Peyer's patch (tissue), 4 donors: Measurements from ENCODE around the gene NOG. TPM values are rescaled to one million over a fixed set of nuclear protein-coding genes. Genes with fewer than 3 reads are reported as not detected.

ENCODE experiments used
- DNase-seq, 3 donors: peaks; one replicate each; pipeline ENCODE4 v3.0.0-alpha.2; 2017 to 2019
- H3K27ac ChIP-seq, 4 donors: fragments of 200-600 bp; sonication (generic); one replicate each; pipeline ENCODE4 v1.5.1; 2016 to 2019
- H3K27me3 ChIP-seq, 2 donors: fragments of 200-600 bp; sonication (generic); one replicate each; pipeline ENCODE4 v1.5.1; 2019
- H3K36me3 ChIP-seq, 3 donors: fragments of 200-600 bp; sonication (generic); one replicate each; pipeline ENCODE4 v1.5.1; 2016 to 2019
- H3K4me1 ChIP-seq, 4 donors: fragments of 200-600 bp; sonication (generic); one replicate each; pipeline ENCODE4 v1.5.1; 2016 to 2019
- H3K4me3 ChIP-seq, 4 donors: fragments of 200-600 bp; sonication (generic); 1 replicate in 3 of 4; 2 replicates in 1 of 4; pipeline ENCODE4 v1.5.1; 2016 to 2019; ENCODE audit warnings: mild to moderate bottlenecking in 1 of 4
- H3K9me3 ChIP-seq, 4 donors: fragments of 200-600 bp; sonication (generic); one replicate each; pipeline ENCODE4 v1.5.1; 2016 to 2019; ENCODE audit warnings: mild to moderate bottlenecking in 1 of 4
- CTCF ChIP-seq, 6 experiments: fragments of 450-650 bp in 4 of 6; fragments of 200-600 bp in 2 of 6; sonication (generic) in 1 of 6; IDR thresholded peaks; one replicate each; pipeline ENCODE4 v1.5.1; 2017 to 2019; ENCODE audit warnings: antibody characterized with exemption in 6 of 6, mild to moderate bottlenecking in 3 of 6, moderate library complexity in 1 of 6
- POLR2A ChIP-seq, 2 donors: fragments of 450-650 bp; IDR thresholded peaks; one replicate each; pipeline ENCODE4 v1.5.1; 2017; ENCODE audit warnings: antibody characterized with exemption in 2 of 2, mild to moderate bottlenecking in 2 of 2, moderate library complexity in 2 of 2
- total RNA-seq, 4 donors: library from RNA; depleted of rRNA; stranded (reverse); fragments of >200 nt; gene quantifications; one replicate each; pipeline ENCODE4 v1.1.0, GENCODE V29; 2016

The NOG gene
- total RNA-seq, 4 donors from 2014 or later, result 0.40 TPM; not detected in 3

GRCh38 chr17:56629531-56630075 is 36.1 kb downstream of the NOG start:
- Histone ChIP-seq H3K27ac (no peak overlapping the region), H3K9me3 (no peaks in the 10 kb centered on the region), H3K27me3 (no peaks in the 10 kb centered on the region), H3K4me3 (no peak overlapping the region), H3K4me1 (no peaks in the 10 kb centered on the region), H3K36me3 (no peaks in the 10 kb centered on the region)
- no peak for DNase-seq
- TF ChIP-seq CTCF (IDR thresholded peaks at IDR 0.05), result no peak
- no peak for TF ChIP-seq POLR2A (IDR thresholded peaks at IDR 0.05)

- H3K4me3 ChIP-seq, result no peak overlapping the region
- no peak overlapping the region for H3K27ac ChIP-seq
- DNase-seq, result no peak
- no peaks in the 10 kb centered on the region for H3K36me3 ChIP-seq
- no peaks in the 10 kb centered on the region for H3K9me3 ChIP-seq
- TF ChIP-seq POLR2A (IDR thresholded peaks at IDR 0.05) (no peak), CTCF (IDR thresholded peaks at IDR 0.05) (no peak)
- no peaks in the 10 kb centered on the region for H3K27me3 ChIP-seq
- no peaks in the 10 kb centered on the region for H3K4me1 ChIP-seq
These were observed 36.7 kb downstream of the NOG start for GRCh38 chr17:56630202-56630601.

GRCh38 chr17:56633681-56634080 is 40.2 kb downstream of the NOG start:
- no peak for TF ChIP-seq CTCF (IDR thresholded peaks at IDR 0.05)
- no peak for TF ChIP-seq POLR2A (IDR thresholded peaks at IDR 0.05)

GRCh38 chr17:56635641-56636040 is 42.1 kb downstream of the NOG start:
- Histone ChIP-seq H3K4me3 (no peak overlapping the region), H3K4me1 (no peaks in the 10 kb centered on the region), H3K27ac (no peak overlapping the region), H3K36me3 (no peaks in the 10 kb centered on the region), H3K9me3 (no peaks in the 10 kb centered on the region), H3K27me3 (no peaks in the 10 kb centered on the region)
- DNase-seq, result no peak
- TF ChIP-seq CTCF (IDR thresholded peaks at IDR 0.05) (no peak), POLR2A (IDR thresholded peaks at IDR 0.05) (no peak)

More at GRCh38 chr17:56633681-56634080, 40.2 kb downstream of the NOG start:
- Histone ChIP-seq H3K27me3 (no peaks in the 10 kb centered on the region), H3K36me3 (no peaks in the 10 kb centered on the region), H3K27ac (no peak overlapping the region), H3K4me3 (no peak overlapping the region), H3K4me1 (no peaks in the 10 kb centered on the region), H3K9me3 (no peaks in the 10 kb centered on the region)
- no peak for DNase-seq

- no peaks in the 10 kb centered on the region for H3K36me3 ChIP-seq
- H3K4me3 ChIP-seq, result no peak overlapping the region
- H3K27me3 ChIP-seq, result no peaks in the 10 kb centered on the region
- no peak for TF ChIP-seq CTCF (IDR thresholded peaks at IDR 0.05)
- TF ChIP-seq POLR2A (IDR thresholded peaks at IDR 0.05), result no peak
- H3K27ac ChIP-seq, result no peak overlapping the region
- no peaks in the 10 kb centered on the region for H3K9me3 ChIP-seq
- H3K4me1 ChIP-seq, result no peaks in the 10 kb centered on the region
- DNase-seq, result no peak
These were observed 42.8 kb downstream of the NOG start for GRCh38 chr17:56636265-56636664.

- Histone ChIP-seq H3K27ac (no peak overlapping the region), H3K9me3 (no peaks in the 10 kb centered on the region), H3K27me3 (no peaks in the 10 kb centered on the region), H3K4me3 (no peak overlapping the region), H3K4me1 (no peaks in the 10 kb centered on the region), H3K36me3 (no peaks in the 10 kb centered on the region)
- no peak for TF ChIP-seq POLR2A (IDR thresholded peaks at IDR 0.05)
- no peak for TF ChIP-seq CTCF (IDR thresholded peaks at IDR 0.05)
- no peak for DNase-seq
These were observed 43.8 kb downstream of the NOG start for GRCh38 chr17:56637254-56637653.
